NCI-H510A treated with DMSO at 0.1 percent for 48 hours (cell line): ENCODE data around the gene NEURL4.
A peak's percentile ranks its signal among the peaks of the same experiment; 100 is the strongest.
"Not testable (repeated sequence)": the region's sequence is repeated elsewhere in the genome, so short reads cannot be mapped to it uniquely, and the experiment has no call there.

Source experiments
- DNase-seq: peaks from one replicate; lab custom pipeline; 2025; lab: John Stamatoyannopoulos, UW

NEURL4 gene

DNA sequence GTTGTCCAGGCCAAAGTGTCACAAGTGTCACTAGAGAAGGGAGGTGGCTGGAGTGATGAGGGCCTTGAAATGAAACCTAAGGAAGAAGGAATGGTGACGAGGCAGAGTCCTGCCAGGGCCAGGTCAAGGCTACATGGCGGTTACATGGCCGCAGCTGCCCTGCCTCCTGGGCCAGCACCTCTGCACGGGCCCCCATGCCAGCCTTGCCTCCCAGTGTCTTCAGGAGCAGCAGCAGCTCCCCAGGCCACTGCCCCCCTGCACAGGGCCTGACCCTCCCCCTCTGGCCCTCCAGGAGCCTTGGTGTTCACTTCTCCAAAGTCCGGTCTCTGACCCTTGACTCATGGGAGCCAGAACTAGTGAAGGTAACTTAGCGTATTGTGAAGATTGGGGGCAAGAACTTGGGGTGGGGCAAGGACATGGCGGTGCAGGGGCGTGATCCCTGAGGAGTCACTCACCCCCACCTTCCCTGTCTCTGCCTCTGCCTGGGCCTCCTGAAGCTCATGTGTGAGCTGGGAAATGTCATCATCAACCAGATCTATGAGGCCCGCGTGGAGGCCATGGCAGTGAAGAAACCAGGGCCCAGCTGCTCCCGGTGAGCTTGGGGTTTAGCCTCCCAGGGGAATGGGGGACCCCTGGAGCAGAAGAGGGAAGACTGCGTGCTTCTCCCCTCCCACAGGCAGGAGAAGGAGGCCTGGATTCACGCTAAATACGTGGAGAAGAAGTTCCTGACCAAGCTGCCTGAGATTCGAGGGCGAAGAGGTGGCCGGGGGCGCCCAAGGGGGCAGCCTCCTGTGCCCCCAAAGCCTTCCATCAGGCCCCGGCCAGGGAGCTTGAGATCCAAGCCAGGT, 18.7 kb upstream of the NEURL4 start:
- DNase-seq = no peak

DNA sequence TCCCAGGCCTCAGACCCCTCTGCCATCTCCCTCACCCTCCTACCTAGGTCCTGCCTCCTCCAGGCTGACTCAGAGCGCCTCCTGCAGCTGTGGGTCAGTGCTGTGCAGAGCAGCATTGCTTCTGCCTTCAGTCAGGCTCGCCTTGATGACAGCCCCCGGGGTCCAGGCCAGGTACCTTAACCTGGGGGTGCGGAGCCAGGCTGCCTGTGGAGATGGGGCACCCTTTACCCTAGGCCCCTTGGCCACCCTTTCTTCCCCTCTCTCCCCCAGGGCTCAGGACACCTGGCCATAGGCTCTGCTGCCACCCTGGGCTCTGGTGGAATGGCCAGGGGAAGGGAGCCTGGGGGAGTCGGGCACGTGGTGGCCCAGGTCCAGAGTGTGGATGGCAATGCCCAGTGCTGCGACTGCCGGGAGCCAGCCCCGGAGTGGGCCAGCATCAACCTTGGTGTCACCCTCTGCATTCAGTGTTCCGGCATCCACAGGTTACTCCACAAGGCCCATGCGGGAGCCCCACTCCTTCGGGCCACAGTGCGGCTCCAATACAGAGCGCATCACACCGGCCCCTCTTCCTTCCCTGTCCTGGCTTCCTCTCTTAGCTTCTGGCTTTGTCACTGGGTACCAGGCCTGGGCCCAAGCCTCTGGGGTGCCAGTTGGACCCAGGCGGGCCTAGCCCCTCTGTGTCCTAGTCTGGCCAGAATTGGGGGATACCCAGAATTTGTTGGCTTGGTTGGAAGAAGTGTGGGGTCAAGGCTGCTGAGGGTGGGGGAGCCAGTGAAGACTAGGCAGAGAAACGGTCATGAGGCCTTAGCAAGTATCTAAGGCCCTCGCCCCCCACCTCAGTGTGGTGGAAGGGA, 17.9 kb upstream of the NEURL4 start:
- DNase-seq = no peak

- DNase-seq = no peak
Observed at GRCh38 chr17:7343250-7343649, 14.1 kb upstream of the NEURL4 start.

- no peak for DNase-seq
Observed at GRCh38 chr17:7341842-7342241, 12.7 kb upstream of the NEURL4 start.

DNA sequence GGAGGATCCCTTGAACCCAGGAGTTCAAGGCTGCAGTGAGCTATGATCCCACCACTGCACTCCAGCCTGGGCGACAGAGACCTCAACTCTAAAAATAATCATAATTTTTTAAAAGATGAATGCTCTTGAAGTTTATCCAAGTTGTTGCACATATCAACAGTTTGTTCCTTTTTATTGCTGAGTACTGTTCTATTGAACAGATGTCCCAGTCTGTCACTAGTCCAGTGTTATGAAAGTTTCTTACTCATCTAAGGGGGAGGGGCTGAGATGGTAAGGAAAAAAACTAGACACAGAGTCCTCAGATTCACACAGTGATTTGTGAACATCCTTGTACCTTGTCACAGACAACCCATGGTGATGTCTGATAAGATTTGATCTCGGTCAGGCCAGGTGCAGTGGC, 11.0 kb upstream of the NEURL4 start:
- no peak for DNase-seq

DNA sequence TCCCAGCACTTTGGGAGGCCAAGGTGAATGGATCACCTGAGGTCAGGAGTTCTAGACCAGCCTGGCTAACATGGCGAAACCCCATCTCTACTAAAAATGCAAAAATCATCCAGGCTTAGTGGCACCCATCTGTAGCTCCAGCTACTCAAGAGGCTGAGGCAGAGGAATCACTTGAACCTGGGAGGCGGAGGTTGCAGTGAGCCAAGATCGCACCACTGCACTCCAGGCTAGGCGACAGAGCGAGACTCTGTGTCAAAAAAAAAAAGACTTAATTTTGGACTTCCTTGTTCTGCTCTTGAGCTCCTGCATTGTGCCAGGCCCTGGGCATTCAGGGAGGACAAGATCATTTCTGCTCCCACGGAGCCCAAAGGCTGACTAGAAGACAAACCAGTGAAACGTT, 8.5 kb upstream of the NEURL4 start:
- DNase-seq = not testable (repeated sequence)

DNA sequence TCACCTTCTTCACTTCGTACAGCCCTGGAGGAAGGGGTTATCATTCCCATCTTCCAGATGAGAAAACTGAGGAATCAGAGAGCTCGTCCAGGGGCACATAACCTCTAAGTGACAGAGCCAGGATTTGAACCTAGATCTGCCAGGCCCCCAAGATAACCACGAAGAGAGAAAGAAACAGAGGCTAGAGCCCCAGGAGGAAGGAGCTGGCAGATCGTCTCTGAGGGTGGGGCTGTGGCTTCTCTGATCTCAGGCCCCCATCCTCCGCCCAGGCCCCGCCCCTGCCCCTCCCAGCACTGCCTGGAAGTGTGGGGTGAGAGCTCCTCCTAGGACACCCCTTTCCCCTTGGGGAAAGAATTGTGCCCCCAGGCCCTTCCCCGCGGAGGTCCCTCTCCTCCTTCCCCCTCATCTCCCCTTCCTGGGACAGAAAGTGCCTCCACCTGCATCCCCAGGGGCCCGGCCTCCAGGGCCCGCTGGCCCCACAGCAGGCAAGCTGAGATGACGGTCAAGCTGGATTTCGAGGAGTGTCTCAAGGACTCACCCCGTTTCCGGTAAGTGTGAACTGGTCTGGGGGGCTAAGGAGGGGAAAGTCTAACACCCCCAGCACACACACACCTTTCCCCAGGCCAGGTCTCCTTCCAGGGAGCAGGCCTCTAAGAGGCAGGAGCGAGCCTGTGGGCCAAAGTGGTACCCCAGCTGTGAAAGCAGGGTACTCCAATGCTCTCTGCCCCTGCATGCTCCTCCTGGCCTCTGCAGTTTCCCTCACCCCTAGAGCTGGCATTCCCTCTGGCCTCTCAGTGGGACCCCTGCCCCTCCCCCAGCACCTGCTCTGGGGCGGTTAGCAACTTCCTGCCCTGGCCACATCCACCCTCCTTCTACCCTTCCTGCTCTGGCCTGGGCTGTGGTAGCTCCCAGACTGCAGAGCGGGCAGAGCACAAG, 7.4 kb upstream of the NEURL4 start, which contains the start of gene ACAP1:
Gene ACAP1 (plus strand): TSS at position 290 of the 936 bp plus-strand sequence. CDS start 206 bp downstream, at position 496.
- DNase-seq = no peak

- DNase-seq = not testable (repeated sequence)
Observed at GRCh38 chr17:7335765-7336164, 6.6 kb upstream of the NEURL4 start.

DNA sequence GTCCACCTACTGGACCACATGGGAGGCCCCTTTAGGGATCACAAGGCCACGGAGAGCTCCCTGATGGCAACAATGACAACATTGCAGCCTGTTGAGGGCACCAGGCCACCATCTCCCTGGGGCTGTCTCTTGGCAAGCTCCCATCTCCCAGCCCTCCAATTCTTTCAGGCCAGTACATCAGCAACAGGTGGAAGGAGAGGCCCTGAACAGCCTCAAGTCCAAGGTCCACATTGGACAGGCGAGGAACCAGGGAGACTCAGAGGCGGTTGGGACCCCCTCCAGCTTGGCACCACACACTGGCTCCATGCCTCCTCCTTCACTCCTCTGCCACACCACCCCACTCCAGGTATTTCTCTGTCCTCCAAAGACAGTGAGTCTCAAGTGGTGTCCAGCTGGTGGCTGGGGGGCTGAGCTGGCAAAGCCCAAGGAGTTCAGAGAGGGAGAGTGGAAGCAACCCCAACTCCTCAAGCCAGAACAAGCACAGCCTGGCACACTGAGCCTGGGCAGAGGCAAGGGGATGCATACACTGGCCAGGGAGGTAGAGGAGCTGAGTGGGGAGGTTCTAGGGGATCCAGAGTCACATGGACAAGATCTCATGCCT, 5.9 kb upstream of the NEURL4 start:
- DNase-seq = no peak

GRCh38 chr17:7332600-7333069, 3.5 kb upstream of the NEURL4 start:
- DNase-seq = not testable (repeated sequence)

DNA sequence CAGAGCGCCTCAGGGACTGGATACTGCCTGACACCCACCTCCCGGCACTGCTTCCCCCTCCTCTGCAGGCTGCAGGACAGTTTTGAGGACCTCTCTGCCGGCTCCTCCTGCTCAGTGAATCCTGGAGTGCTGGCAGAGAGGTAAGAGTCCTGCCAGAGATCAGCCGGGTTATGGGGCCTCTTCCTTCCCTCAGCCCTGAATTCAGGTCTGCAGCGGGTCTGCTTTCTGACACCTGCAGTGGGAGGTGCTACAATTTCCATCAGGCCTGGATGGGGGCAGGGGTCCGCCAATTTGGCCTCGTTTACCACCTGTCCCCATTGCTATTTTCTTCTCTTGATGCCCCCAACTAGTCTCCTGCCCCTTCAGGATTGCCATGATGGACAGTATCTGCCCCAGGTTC, 3.0 kb upstream of the NEURL4 start:
- DNase-seq = no peak

DNA sequence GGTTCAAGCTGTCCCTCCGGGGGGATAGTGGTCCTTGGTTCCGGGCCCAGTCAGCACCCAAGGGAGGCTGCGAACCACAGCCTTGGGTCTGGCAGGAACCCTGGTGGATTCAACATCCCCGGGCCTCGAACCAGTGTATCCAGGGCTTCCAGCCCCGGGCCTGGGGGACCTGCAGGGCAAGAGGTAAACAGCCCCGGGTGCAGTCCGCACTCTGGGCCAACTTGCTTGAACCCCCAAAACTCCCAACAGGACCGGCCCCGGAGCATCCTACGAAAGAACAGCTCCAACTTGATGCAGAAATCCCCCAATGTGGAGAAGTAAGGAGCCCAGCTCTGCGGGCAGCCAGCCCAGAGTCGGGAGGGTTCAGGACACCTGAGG, 1.5 kb upstream of the NEURL4 start:
- DNase-seq = no peak

- DNase-seq = peak; percentile 89
Observed at GRCh38 chr17:7329997-7330637, 982 bp upstream of the NEURL4 start.

- DNase-seq = peak; percentile 97
Observed at GRCh38 chr17:7329374-7329996, 350 bp upstream of the NEURL4 start.

DNA sequence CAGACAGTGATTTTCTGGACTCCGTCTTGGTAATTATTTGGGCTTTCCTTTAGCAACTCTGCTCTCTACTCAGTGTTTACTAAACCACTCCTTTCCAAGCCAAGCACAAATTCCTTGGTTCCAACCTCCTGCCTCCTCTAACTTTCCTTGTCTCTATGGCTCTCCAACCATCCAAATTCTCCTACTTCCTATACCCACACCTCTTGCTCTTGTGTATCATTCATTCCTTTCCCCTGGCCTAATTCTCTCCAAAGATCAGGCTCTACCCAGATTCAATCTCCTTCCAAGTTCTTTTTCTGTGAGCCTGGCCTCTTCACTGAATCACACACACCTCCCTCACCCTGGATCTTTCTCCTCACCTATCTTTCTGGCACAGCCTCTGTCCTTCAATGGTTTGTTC, 1.1 kb downstream of the NEURL4 start:
- no peak for DNase-seq

GRCh38 chr17:7327501-7327900, 1.6 kb downstream of the NEURL4 start:
- no peak for DNase-seq

DNA sequence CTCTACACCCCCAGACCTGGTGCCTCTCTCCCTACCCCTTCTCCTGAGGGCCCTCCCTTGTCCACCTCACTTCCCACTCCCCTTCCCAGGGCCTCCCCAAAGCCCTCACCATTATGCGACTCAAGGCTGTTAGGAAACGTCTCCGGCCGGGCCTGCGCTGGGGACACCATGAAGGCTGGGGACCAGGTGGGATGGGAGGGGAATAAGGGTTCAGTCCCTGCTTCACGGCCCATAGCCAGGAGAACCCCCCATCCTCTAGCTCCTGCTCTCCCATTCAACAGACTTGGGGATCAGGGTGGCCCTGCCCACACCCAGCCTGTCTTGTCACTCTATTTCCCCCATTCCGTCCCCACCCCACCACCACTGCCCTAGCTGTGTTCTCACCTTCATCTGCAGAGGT, 2.1 kb downstream of the NEURL4 start:
- DNase-seq = no peak

- no peak for DNase-seq
Observed at GRCh38 chr17:7326186-7326585, 2.9 kb downstream of the NEURL4 start.

DNA sequence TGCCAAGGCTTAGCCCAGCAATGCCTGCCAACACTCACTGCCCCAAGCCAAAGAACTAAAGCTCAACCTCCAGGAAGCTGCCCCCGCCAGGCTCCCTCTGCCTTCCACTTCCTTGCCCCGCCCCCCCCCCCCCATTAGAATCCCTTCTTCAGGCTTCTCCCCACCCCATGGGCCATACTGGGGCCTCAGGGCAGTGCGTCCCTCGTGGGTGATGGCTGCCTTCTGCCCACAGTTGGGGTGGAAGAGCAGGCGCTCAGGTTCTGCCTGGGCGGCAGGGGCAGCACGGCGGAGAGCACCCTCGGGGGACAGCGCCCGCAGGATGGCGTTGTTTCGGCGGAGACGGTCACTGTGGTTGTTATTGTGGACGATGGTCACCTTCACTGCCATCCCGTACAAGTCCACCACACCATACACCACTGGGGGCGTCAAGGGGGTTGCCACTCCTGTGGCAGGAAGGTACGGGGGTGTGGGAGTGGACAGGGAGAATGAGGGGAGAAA, 4.1 kb downstream of the NEURL4 start:
- no peak for DNase-seq

- DNase-seq = no peak
Observed at GRCh38 chr17:7324438-7324779, 4.7 kb downstream of the NEURL4 start.
